HUDEP-2 (cell line): ENCODE results near the gene GALNT10.

Source experiments
- DNase-seq, 76 experiments: peaks; one replicate each; lab custom pipeline; 2025; ENCODE audit not compliant: unreplicated experiment in 76 of 76; lab: John Stamatoyannopoulos, UW

Gene GALNT10

DNA sequence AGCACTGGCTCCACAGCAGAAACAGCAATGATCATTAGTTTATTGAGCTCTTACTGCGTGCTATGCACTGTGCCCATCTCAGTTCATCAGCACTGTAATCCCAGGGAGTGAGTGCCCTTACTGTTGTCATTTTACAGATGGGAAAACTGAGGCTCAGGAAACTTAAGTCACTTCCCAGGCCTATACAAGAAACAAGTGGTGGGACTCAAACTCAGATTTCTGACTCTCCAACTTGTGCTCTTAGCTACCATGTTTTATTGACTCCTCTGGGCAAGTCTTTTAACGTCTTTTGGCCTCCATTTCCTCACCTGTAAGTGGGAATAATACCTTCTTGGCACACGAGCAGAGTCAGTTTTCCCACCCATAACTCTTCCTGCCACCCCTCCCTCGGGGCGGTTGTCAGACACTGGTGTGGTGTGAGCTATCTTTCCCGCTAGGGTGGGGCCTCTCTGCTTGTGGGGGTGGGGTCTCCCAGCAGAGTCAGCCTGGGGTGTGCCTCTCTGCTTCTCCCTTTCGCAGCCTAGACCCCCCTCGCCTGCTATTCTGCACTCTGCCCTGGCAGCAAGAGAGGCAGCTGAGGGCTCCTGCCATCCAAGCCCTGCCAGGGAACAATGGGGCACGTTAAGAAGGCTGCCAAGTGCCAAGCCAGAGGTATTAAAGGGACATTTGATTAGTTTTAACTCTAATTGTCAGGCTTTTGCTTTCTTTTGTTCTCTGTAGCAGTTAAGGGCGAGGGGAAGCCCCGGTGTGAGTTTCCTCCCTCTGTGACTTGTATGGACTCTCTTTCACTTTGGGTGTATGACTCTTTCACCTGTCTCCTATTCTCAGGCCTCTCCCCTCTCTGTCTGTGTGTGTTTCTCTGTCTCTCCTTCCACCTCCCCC, 12.1 kb downstream of the GALNT10 start:
- peak in 59 of 76 experiments; percentile 4 to 72 (median 46) for DNase-seq

- no peak for DNase-seq
Measured at GRCh38 chr5:154203798-154204578, 13.5 kb downstream of the GALNT10 start.

- DNase-seq: no peak
Measured at GRCh38 chr5:154205441-154206117, 15.0 kb downstream of the GALNT10 start.

GRCh38 chr5:154206311-154206710, 15.8 kb downstream of the GALNT10 start:
- DNase-seq: no peak

DNA sequence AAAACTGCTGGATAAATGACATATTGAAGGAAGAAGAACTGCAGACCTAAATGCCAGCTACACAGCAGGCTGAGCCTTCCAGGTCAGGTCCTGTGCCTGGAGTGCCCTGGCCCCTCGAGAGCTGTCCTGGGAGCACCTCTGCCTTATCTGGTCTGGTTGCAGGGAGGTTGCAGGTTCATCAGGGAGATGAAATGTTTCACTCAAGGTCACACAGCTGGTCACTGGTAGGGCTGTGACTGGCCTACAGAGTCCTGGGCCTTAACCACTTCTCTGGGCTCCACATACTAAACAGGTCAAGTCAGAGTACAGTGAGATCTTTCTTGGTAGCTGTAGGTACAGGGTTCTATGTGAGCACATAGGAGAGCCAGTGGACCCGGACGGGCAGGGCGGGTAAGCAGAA, 16.7 kb downstream of the GALNT10 start:
- DNase-seq: no peak

DNA sequence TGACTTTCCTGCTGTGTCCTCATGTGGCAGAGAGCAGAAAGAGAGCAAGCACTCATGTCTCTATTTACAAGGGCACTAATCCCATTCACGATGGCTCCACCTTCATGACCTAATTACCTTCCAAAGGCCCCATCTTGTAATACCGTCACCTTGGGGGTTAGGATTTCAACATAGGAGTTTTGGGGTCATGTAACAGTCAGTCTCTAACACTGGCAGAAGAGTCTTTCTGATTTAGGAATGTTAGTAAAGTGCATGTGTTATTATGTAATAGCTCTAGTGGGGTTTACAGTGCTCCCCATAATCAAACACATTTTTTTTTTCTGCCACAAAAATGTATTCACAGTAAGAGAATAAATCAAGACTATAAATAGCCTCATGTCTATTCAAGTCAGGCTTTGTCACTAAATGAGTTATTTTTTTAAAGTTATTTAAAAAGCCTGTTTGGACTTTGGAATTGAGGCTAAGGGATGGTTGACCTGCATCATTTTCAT, 19.1 kb downstream of the GALNT10 start:
- no peak for DNase-seq

DNA sequence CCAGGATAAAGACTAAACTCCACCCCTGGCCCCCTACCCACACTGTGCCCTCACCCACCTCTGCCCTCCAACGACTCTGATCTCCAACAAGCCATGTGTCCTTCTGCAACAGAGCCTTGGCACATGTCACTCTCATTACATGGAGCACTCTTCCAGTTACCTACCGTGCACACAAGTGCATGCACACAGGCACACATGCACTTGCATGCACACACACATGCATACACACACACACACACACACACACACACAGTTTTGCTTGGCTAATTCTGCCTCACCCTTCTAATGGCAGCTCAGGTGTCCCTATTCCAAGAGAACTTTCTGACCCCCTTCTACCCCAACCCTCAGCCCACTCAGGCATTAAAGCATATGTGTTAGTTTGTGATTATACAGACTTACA, 19.6 kb downstream of the GALNT10 start:
- no peak for DNase-seq

DNA sequence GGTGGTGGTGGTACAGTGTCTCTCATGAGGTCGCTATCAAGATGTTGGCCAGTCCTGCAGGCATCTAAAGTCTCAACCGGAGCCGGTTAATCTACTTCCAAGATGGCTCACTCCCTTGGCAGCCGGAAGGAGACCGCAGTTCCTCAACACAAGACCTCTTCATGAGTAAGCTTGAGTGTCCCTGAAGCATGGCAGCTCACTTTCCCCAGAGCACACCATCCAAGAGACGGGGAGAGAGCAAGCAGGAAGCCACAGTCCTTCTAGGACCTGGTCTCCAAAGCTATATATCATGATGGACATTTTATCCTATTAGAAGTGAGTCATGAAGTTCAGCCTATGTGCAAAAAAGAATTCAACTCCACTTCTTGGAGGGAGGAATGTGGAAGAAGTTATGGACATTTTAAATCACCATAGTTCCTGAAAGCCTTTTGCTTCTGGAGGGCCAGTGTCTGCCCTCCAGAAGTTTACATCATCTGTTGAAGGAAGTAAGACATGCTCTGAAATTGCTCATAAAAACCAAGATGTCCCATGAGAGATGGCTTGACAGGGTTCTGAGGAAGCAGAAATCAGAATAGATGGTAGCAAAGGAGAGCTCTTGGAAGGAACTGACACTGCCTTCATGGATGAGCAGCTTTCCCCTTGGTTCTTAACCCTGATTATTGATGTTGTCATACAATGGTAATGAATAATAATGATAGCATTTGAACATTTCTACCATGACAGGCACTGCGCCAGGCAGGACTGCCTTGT, 21.3 kb downstream of the GALNT10 start:
- DNase-seq: no peak

DNA sequence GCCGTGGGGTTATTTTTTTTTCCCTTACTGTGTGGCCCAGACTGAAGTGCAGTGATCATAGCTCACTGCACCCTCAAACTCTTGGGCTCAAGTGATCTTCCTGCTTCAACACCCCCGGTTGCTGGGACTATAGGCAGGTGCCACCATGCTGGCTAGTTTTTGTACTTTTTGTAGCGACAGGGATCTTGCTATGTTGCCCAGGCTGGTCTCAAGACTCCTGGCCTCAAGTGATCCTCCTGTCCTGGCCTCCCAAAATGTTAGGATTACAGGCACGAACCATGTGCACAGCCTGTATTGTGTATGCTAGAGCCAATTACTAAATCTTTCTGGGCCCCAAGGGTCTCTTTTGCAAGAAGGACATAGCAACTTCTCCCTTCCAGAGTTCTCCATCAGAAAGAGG, 23.1 kb downstream of the GALNT10 start:
- DNase-seq: no peak

- DNase-seq: no peak
Measured at GRCh38 chr5:154214371-154215106, 24.0 kb downstream of the GALNT10 start.

DNA sequence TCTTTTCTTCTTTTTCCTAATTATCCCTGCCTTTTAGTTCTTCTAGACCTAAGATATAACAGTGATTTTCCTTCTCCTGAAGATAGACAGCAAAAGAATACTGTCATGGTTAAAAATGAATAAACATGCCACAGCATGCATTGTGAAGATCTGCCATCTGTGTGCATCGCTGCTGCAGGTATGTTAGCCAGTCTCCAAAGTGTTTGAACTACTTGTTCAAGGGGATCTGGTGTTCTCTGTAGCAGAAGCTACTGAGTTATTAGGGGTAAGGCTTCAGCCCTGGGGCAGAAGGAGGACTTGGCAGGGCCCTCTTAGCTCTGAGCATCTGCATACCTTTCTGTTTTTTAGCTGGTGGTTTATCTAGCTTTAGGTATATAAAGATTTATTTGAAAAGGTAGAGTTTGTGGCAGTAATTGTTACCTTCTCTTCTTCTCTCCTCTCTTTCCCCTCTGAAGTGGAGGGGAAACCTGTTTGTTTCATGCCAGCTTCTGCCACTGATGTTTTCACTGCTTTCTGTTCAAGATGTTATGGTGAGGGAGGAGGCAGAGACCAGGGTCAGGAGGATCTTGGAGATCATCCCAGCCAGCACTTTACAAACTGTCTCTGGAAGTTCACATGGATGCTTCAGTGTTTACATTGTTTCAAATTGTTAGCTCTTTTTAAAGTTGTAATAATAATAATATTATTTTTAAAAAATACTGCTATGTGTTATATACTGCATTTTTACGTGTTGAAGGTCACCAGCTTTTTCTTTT, 25.2 kb downstream of the GALNT10 start:
- DNase-seq: no peak

DNA sequence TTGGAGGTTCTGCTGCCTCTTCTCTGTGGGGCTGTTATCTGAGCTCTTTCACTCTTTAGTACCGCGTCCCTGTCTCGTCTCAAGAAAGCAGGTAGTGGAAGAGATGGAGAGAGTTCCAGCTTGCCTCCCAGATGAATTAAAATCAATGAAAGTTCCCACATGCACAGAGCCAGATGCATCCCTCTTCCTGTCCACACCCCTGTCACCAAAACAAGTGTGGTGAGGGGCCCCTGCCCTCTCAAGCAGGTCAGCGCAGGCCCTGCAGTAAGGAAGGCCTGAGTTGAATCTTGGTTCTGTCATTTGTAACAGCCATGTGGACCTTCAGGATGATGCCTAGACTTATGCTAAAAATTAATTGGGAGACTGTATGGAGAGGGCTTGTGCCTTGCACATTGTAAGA, 26.9 kb downstream of the GALNT10 start:
- no peak for DNase-seq

DNA sequence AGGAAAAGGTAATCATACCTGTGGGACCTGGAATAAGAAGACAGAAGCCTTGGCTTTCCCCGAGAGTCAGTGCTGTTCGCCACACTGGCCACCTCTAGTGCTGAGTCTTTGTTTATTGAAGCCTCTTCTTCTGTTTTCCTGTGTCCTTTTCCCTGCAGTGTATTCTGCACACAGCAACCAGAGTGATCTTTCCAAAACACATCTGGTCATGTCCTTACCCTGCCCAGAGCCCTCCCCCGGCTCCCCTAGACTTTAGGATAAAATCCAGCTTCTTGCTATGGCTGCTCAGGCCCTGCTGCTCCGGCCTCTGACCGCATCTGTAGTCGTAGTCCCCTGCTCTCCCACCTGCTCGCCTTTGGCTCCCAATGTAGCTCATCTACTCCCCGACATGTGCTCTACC, 28.3 kb downstream of the GALNT10 start:
- no peak for DNase-seq

- DNase-seq: no peak
Measured at GRCh38 chr5:154220625-154221024, 30.1 kb downstream of the GALNT10 start.

- DNase-seq: no peak
Measured at GRCh38 chr5:154221371-154221896, 30.9 kb downstream of the GALNT10 start.

DNA sequence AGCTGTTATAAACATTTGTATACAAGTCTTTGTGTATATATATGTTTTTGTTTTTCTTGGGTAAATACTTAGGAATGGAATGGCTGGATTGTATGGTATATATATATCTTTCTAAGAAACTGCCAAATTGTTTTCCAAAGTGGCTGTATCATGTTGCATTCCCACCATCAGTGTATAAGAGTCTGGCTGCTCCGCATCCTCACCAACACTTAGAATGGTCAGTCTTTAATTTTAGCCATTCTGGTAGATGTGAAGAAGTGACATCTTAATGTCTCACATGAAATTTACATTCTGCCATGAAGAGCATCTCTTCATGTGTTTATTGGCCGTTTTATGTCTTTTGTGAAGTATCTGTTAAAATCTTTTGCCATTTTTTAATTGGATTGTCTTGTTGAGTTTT, 31.9 kb downstream of the GALNT10 start:
- no peak for DNase-seq

- no peak for DNase-seq
Measured at GRCh38 chr5:154223320-154223719, 32.8 kb downstream of the GALNT10 start.

GRCh38 chr5:154227090-154227489, 36.6 kb downstream of the GALNT10 start:
- no peak for DNase-seq

DNA sequence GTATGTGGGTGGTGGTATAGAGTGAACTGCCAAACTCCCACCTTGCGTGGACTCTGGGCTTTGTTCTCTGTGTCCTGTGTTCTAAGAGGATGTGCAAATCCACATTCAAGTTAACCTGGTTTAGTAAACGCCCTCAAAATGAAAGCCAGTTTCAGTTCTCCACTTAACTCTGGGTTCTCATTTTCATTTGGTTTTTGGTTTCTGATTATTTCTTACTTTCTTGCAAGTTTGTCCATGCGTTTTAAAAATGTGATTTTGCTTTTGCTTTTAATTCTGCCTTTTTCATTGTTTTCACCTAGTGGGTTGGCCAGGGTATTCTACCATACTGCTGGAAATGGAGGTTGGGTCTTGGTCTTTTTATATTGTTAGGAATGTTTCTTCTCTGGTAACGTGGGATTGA, 38.2 kb downstream of the GALNT10 start:
- no peak for DNase-seq
